ENCODE data around the gene OSER1.

OSER1 gene

GRCh38 chr20:44151621-44152416 is 58.8 kb downstream of the OSER1 start:
- Histone ChIP-seq H3K79me2 (ENCODE audit: control insufficient read depth, insufficient read depth, low read length, poor library complexity) (peaks cover 6% of the 10 kb centered on the region), H3K9me3 (ENCODE audit: insufficient read depth, low read depth, low read length) (no peaks in the 10 kb centered on the region), H3K9ac (ENCODE audit: low read length) (no peak overlapping the region), H2BK120ac (ENCODE audit: insufficient read depth, low read length, poor library complexity) (peak overlapping the region; percentile 76), H3K79me1 (ENCODE audit: low read length) (peaks cover 23% of the 10 kb centered on the region), H2AK5ac (ENCODE audit: low read length) (peak overlapping the region; percentile 87), H3K36me3 (ENCODE audit: control insufficient read depth in 1 of 2, insufficient read depth in 2 of 2, low read length in 2 of 2) (peaks cover 16 to 22% of the 10 kb centered on the region in 2 experiments), H4K12ac (ENCODE audit: low read depth, low read length) (no peak overlapping the region), H2BK12ac (ENCODE audit: low read length) (peak overlapping the region; percentile 95), H3K18ac (ENCODE audit: low read length) (peak overlapping the region; percentile 88), H3K27me3 (ENCODE audit: insufficient read depth, low read length) (no peaks in the 10 kb centered on the region), H2AFZ (ENCODE audit: insufficient read depth, low read length, poor library complexity) (no peak overlapping the region), H3K4me3 (ENCODE audit: low read depth, low read length) (no peak overlapping the region), H3K4ac (ENCODE audit: low read depth, low read length) (peak overlapping the region; percentile 25), H3K4me1 (ENCODE audit: control insufficient read depth in 1 of 2, insufficient read depth in 2 of 2, low read length in 2 of 2) (peaks cover 27 to 34% of the 10 kb centered on the region in 2 experiments), H3K23ac (ENCODE audit: low read length) (no peak overlapping the region), H4K91ac (ENCODE audit: low read depth, low read length) (peak overlapping the region; percentile 79), H3K27ac (ENCODE audit: low read depth, low read length) (peak overlapping the region; percentile 92), H3K14ac (ENCODE audit: low read length) (peak overlapping the region; percentile 77), H2BK5ac (ENCODE audit: low read depth, low read length, poor library complexity) (peak overlapping the region; percentile 82), H3K4me2 (ENCODE audit: low read length) (no peak overlapping the region), H4K8ac (ENCODE audit: low read depth, low read length) (peak overlapping the region; percentile 67)
- WGBS (ENCODE audit: extremely low coverage, insufficient coverage, insufficient read length): no CpG with 5 or more reads among the region's 14 CpGs
- DNase-seq: peak; percentile 86 to 94

- H3K36me3 ChIP-seq (ENCODE audit: control insufficient read depth in 1 of 2, insufficient read depth in 2 of 2, low read length in 2 of 2): peaks cover 29 to 37% of the 10 kb centered on the region in 2 experiments
- H3K4me1 ChIP-seq (ENCODE audit: control insufficient read depth in 1 of 2, insufficient read depth in 2 of 2, low read length in 2 of 2): peaks cover 23 to 32% of the 10 kb centered on the region in 2 experiments
- H3K79me1 ChIP-seq (ENCODE audit: low read length): peaks cover 28% of the 10 kb centered on the region
- no peak overlapping the region for H2BK120ac ChIP-seq (ENCODE audit: insufficient read depth, low read length, poor library complexity)
- H3K79me2 ChIP-seq (ENCODE audit: control insufficient read depth, insufficient read depth, low read length, poor library complexity): peaks cover 2% of the 10 kb centered on the region
- no peak overlapping the region for H3K18ac ChIP-seq (ENCODE audit: low read length)
- H3K27me3 ChIP-seq (ENCODE audit: insufficient read depth, low read length): no peaks in the 10 kb centered on the region
- H2BK12ac ChIP-seq (ENCODE audit: low read length): peak overlapping the region; percentile 2
- no peak overlapping the region for H3K9ac ChIP-seq (ENCODE audit: low read length)
- no peak overlapping the region for H4K12ac ChIP-seq (ENCODE audit: low read depth, low read length)
- H3K23ac ChIP-seq (ENCODE audit: low read length): no peak overlapping the region
- peak overlapping the region; percentile 8 for H3K4ac ChIP-seq (ENCODE audit: low read depth, low read length)
- H2BK5ac ChIP-seq (ENCODE audit: low read depth, low read length, poor library complexity): peak overlapping the region; percentile 1
- no peak overlapping the region for H3K4me3 ChIP-seq (ENCODE audit: low read depth, low read length)
- DNase-seq: no peak
- H4K8ac ChIP-seq (ENCODE audit: low read depth, low read length): peak overlapping the region; percentile 1
- peak overlapping the region; percentile 44 for H2AK5ac ChIP-seq (ENCODE audit: low read length)
- peak overlapping the region; percentile 19 for H3K14ac ChIP-seq (ENCODE audit: low read length)
- no peak overlapping the region for H2AFZ ChIP-seq (ENCODE audit: insufficient read depth, low read length, poor library complexity)
- peak overlapping the region; percentile 55 for H4K91ac ChIP-seq (ENCODE audit: low read depth, low read length)
- no peaks in the 10 kb centered on the region for H3K9me3 ChIP-seq (ENCODE audit: insufficient read depth, low read depth, low read length)
- WGBS (ENCODE audit: extremely low coverage, insufficient coverage, insufficient read length): no CpG with 5 or more reads among the region's 4 CpGs
- peak overlapping the region; percentile 66 for H3K27ac ChIP-seq (ENCODE audit: low read depth, low read length)
- H3K4me2 ChIP-seq (ENCODE audit: low read length): no peak overlapping the region
Observed at GRCh38 chr20:44146272-44146671, 64.3 kb downstream of the OSER1 start.

Measured in trophoblast cell (in vitro differentiated cells and primary cell).